GM18502 (cell line): ENCODE data around the gene ELF1.
"Not testable (repeated sequence)": the region's sequence is repeated elsewhere in the genome, so short reads cannot be mapped to it uniquely, and the experiment has no call there.

Experiments used
- ATAC-seq: cut with Tn5 transposase; IDR thresholded peaks from one replicate; pipeline ENCODE4 v1.9.1; 2021; ENCODE audit warnings: mild to moderate bottlenecking; ENCODE audit not compliant: unreplicated experiment, poor library complexity

ELF1 gene

DNA sequence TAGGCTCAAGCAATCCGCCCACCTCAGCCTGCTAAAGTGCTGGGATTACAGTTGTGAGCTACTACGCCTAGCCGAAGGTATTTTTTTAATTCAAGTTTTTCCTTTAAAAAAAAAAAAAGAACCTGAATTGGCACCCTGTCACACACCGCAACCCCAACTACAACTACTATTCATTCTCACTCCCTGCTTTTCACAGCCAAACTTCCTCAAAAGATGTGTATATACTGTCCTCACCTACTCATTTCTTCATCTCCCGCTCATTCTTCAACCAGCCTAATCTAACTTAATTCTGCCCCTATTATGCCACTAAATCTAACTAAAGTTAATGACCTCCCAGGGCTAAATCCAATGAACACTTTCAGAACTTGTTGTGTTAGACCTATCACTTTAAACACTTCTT is 29.5 kb upstream of the ELF1 start:
- no peak for ATAC-seq

DNA sequence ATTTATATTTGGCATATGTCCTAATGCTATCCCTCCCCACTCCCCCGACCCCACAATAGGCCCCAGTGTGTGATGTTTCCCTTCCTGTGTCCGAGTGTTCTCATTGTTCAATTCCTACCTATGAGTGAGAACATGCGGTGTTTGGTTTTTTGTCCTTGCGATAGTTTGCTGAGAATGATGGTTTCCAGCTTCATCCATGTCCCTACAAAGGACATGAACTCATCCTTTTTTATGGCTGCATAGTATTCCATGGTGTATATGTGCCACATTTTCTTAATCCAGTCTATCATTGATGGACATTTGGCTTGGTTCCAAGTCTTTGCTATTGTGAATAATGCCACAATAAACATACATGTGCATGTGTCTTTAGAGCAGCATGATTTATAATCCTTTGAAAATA is 23.3 kb upstream of the ELF1 start:
- ATAC-seq: not testable (repeated sequence)

DNA sequence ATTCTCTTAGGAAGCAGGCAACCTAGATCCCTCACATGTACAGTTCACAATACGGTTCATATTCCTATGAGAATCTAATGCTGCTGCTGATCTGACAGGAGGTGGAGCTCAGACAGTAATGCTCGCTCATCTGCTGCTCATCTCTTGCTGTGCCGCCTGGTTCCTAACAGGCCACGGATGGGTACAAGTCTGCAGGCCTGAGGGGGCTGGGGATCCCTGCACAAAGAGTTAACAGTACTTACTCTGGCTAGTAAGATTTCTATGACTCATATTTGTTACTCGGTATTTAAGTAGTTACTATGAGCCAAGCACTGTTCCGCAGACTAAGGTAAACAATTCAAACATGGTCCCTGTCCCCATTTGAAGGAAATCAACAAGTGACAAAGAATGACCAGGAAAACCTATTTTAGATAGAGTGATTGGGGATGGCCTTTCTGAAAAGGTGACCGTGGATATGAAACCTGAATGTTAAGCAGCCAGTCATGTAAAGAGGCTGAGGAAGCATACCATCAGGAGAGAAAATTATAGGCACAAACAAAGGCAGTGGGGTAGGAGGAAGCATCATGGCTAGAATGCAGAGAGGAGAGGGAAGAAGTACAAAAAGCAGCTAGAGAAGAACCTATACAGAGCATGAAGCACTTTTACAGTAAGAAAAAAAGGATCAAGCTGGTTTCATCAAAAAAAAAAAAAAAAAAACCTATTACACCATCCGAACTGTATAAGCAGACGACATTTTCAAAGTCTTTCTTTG is 21.6 kb upstream of the ELF1 start:
- ATAC-seq: no peak

- no peak for ATAC-seq
Observed at GRCh38 chr13:41039746-41040145, 20.6 kb upstream of the ELF1 start.

DNA sequence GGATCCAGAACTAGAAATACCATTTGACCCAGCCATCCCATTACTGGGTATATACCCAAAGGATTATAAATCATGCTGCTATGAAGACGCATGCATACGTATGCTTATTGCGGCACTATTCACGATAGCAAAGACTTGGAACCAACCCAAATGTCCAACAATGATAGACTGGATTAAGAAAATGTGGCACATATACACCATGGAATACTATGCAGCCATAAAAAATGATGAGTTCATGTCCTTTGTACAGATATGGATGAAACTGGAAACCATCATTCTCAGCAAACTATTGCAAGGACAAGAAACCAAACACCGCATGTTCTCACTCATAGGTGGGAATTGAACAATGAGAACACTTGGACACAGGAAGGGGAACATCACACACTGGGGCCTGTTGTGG is 17.4 kb upstream of the ELF1 start:
- ATAC-seq: not testable (repeated sequence)

DNA sequence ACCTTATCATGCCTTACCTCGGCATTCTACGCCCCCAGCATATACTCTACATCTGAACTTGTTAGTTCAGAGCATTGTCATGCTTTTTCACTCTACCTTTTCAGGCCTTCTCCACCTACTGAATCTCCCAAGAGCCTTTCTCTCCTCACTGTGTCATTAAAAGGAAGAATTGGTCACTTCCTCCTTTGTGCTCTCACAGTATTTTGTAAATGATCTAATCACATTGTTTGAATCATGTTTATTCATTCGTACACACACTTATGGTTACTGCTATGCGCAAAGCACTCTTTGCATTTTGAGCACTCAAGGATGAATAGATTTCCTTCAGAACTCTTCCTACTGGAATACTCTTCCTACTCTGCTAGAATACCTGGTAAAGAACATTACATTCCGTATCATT is 15.8 kb upstream of the ELF1 start:
- no peak for ATAC-seq

GRCh38 chr13:41034382-41034781 is 15.3 kb upstream of the ELF1 start:
- no peak for ATAC-seq

- no peak for ATAC-seq
Observed at GRCh38 chr13:41032691-41033376, 13.7 kb upstream of the ELF1 start.

DNA sequence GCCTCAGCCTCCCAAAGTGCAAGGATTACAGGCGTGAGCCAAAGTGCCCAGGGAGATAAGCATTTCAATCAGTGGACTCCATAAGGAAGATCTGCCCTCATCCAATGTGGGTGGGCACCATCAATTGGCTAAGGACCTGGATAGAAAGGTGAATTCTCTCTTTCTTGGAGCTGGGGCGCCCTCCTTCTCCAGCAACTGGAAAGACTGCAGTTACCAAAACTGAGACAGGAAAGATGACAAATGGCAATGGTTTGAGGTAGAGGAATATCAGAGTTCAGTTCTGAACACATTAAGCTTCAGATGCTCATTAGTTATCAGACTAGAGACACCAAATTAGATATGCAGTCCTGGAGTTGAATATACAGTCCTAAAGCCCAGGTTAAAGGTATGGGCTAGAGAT is 10.5 kb upstream of the ELF1 start:
- no peak for ATAC-seq

DNA sequence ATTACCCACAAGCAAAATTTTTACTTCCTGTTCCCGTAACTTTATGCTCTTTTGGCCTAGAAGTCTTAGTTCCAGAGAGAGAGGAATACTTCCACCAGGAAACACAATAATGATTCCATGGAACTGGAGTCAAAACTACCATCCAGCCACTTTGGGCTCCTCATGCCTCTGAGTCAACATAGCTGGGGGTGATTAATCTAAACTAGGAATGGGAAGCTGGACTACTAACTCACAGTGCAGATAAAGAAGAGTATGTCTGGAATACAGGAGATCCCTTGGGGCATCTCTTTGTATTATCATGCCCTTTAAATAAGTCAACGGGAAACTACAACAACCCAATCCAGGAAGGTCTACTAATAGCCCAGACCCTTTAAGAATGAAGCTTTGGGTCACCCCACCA is 8.9 kb upstream of the ELF1 start:
- no peak for ATAC-seq

- ATAC-seq: no peak
Observed at GRCh38 chr13:41026788-41027187, 7.7 kb upstream of the ELF1 start.

- no peak for ATAC-seq
Observed at GRCh38 chr13:41025518-41025917, 6.4 kb upstream of the ELF1 start.

- ATAC-seq: no peak
Observed at GRCh38 chr13:41019578-41020347, 647 bp upstream of the ELF1 start.

- ATAC-seq: no peak
Observed at GRCh38 chr13:41018602-41018948, 541 bp downstream of the ELF1 start.

DNA sequence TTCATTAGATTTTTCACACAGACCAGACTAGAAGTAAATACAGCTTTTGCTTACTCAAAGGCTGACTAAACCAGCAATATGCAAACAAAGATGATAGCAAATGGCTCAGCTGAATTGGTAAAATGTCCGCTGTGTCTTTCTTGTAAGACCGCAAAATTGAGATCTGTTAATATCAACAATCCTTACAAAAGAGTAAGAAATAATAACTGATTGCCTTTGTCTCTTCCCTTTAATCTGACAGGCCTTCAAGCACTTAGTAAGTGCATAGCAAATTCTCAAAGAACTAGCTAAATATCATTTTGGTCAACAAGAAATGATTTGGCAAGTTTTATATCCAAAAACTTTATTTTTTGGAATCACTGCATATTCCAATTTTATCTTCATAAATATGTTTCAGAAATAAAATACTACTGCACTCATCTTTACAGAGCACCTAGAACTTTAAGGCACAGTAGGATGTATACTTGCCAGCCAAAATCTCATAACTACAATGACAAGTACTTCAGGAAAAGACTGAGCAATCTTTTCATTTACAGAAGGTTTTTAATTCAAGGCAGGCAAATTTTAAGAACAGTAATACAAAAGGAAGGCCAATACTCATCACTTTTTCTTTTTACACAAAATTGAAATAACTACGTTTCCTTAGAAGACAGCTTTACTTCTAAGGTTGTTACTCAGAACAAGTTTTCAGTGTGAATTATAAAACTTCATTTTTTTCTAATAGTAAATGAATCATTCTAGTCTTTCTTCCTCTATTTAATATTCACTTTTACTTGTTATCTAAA is 1.1 kb downstream of the ELF1 start:
- no peak for ATAC-seq

DNA sequence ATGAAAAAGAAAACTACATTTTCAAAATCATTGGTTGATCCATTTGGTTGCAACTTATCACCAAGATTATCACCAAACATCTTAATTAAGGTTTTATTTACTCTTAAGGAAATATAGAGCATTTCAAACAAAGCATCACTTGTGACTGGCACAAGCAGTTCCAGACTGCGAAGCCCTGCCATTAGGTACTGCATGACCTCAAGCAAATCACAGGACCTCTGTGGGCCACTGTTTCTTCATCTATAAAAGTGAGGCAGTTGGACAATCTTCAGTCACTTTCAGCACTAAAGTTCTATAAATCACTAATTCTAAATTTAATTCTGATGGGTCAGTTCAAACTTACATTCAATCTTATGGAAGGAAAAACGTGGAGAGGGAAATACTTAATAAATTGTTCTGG is 2.0 kb downstream of the ELF1 start:
- no peak for ATAC-seq

GRCh38 chr13:41015920-41016319 is 3.2 kb downstream of the ELF1 start:
- no peak for ATAC-seq

GRCh38 chr13:41013835-41014234 is 5.3 kb downstream of the ELF1 start:
- ATAC-seq: no peak

DNA sequence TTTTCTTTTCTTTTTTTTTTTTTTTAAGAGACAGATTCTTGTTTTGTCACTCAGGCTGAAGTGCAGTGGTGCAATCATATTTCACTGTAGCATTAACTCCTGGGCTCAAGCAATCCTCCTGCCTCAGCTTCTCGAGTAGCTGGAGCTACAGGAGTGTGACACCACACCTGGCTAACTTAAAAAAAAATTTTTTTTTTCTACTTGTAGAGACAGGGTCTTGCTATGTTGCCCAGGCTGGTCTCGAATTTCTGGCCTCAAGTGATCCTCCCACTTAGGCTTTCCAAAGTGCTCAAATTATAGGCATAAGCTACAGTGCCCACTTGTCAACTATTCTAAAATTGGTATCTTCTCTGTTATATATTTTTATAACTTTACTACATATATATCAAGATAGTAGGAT is 6.6 kb downstream of the ELF1 start:
- ATAC-seq: no peak

- ATAC-seq: no peak
Observed at GRCh38 chr13:41011382-41011956, 7.6 kb downstream of the ELF1 start.
